Stimulated activated CD8-positive, alpha-beta memory T cell treated with anti-CD3 and anti-CD28 coated beads, Interleukin-15, amount 100 ng/mL, for 1 hour (primary cell): Measurements from ENCODE around the gene AEBP2.
"Not testable (repeated sequence)": the region's sequence is repeated elsewhere in the genome, so short reads cannot be mapped to it uniquely, and the experiment has no call there.

Source experiments
- DNase-seq: peaks from one replicate; pipeline ENCODE4 v3.0.0-alpha.2; 2020; ENCODE audit warnings: low read depth

Gene AEBP2

DNA sequence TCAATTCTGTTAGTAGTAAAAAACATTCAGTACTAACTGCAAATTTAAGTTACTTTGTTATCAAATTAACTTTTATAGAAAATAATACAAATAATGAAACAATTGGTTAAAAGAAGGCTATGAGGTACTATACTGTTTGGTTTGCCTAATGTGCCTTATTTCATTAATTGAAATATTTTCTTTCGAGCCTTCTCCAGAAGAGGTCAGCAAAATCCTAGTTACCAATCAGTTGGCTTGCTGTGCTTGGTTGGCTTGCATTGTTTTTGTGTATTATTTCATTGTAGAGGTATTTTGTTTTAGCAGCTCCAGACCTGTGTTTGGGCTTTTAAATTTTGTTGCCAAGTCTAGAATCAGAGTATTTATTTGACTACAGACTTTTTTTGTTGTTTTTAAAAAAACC is 68.5 kb downstream of the AEBP2 start:
- DNase-seq: no peak

DNA sequence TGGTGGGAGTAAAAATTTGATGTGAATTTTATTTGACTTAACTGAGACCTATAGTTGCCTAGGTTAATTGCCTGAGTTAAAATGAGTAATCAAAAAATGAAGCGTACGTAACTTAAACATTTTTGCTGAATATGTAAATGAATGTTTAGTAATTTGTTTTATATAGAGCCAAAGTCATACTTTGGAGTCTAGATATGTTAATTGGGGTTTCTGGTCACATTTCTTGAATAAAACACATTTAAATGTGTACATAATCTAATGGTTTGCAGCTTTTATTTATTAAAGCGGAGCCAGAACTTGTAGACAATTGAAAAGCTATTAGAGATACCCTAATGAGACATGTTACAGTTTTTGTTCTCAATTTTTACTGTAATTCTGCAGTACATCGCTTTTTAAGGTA is 71.2 kb downstream of the AEBP2 start:
- no peak for DNase-seq

DNA sequence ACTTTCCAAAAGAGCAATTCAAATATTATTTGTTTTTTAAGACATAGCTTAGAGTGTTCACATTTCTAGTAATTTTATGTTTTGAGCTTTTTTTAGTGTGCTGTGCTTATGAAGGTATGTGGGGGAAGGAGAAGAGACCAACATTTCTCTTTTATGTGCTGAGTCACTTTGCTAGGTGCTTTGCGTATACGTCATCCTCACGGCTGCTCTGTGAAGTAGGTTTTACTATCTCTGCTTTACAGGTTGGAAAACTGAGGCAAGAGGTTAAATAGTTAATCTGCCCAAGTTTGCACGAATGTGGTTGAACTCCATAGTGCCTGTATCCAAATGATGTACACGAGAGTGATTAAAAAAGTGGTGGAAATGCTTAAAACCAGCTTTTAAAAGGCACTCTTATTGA is 75.9 kb downstream of the AEBP2 start:
- DNase-seq: no peak

DNA sequence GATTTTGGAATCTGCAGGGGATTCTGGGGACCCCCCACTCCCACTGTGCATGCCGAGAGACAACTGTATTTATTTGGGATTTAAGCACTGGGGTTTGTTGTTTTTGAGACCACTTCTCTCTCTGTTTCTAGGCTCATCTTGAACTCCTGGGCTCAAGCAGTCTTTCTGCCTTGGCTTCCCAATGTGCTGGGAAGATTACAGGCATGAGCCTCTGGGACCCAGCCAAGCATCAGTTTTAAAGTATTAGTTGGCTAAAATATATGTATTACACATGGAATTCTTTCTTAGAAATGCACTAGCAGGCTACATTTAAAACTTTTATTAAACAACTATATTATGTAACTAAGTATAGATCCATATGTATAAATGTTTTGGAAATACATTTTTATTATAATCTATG is 78.3 kb downstream of the AEBP2 start:
- no peak for DNase-seq

DNA sequence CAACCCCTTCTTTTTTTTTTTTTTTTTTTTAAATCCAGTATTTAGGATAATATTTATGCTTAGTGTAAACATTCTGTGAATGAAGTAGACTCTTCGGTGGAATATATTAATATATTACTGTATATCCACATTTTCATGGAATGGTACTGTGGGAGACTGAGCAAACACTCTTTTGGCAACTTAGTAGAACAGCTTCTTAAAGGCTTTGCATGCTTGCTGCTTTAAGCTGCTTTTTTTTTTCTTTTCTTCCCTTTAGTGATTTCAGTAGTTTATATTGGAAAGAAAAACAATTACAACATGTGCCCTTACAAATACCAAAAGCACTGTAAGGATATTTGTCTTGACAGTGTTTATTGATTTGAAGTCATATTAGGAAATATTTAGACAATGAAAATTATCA is 78.9 kb downstream of the AEBP2 start:
- no peak for DNase-seq

DNA sequence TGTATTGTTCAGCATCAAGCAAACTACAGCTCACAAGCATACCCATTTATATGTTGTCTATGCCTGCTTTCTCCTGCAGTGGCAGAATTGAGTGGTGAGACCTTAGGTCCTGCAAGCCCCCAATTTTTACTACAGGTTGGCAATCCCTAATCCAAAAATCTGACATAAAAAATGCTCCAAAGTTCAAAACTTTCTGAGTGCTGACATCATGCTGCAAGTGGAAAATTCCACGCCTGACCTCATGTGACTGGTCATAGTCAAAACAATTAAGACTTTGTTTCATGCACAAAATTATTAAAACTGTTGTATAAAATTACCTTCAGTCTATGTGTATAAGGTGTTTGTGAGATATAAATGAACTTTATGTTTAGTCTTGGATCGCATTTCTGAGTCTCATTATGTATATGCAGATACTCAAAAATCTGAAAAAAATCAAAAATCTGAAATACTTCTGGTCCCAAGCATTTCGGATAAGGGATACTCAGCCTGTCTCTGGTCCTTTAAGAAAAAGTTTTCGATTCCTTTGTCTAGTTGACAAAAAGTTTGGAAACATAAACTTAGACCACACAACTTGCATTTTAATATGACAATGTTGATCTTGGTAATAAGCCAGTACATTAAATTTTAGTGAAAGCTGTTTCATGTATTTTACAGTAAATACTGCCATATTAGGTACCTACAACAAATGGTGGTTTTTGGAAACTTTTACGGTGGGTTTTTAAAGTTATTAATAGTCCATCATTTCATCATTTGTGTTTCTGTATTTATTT is 81.5 kb downstream of the AEBP2 start:
- no peak for DNase-seq

DNA sequence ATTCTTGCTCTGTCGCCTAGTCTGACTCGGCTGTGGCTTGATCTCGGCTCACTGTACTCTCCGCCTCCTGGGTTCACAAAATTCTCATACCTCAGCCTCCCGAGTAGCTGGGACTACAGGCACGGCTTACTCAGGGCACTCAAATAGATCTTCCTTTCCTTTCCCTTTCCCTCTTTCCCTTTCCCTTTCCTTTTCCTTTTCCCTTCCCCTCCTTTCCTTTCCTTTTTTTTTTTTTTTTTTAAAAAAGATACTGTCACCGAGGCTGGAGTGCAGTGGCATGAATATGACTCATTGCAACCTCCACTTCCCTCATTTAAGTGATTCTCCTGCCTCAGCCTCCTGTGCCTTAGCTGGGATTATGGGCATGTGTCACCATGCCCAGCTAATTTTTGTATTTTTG is 86.0 kb downstream of the AEBP2 start:
- DNase-seq: no peak

DNA sequence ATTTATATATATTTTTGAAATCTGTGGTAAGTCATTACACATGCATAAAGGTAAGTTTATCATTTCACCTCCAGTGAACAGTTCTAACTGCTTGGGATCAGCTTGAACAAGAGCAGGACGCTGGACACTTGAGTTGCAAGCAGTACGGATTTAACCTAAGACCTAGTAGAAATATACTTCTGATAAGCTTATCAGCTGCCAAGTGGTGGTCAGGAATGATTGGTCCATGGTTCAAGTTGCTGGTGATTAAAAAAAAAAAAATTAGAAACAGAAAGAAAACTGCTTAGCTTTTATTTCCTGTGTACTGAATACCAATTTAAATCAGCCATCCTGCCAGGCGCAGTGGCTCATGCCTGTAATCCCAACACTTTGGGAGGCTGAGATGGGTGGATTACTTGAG is 88.6 kb downstream of the AEBP2 start:
- no peak for DNase-seq

DNA sequence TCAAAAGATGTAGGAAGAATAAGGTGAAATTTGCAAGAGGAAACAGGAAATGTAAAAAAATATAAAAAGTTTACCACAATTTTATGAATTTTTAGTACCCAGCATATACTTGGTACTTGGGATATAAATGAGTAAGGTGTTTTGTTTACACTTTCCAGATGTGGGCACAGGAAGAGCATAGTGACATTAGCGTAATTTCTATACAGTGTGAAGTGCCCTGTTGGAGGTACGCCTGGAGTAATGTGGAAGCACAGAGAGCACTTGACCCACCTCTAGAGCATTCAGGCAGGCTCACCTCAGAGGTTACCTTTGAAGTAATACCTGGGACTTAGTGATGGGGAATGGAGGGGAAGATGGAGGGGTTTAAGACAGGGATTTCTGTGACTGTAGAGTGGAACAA is 89.5 kb downstream of the AEBP2 start:
- DNase-seq: no peak

DNA sequence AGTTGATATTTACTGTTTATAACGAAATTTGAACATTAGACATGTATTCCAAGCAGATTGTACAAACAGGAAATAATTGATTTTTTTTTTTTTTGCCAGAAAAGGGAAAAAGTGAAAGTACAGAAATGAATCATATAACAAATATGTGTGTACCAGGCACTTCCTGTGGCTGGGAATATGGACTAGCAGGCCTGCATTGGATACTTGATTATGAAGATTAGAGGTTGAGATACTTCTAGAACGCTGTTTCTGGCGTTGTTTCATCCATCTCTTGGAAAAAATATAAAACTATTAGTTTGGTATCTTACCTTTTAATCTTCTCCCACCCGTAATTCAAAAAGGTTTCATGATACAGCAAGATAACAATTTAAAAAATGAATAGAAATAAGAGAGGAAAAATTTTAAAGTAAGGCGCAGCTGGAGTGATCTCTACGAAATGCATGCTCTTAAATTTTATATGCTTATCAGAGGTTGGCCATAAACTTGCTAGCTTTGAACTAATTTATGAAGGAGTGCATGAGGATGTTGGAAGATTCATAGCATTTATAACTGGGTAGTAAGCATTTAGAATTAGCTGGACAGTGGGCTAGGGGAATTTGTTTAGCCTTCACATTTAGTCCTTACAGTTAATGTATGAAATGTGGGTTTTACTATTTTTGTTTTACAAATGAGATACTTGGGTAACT is 90.8 kb downstream of the AEBP2 start:
- no peak for DNase-seq

DNA sequence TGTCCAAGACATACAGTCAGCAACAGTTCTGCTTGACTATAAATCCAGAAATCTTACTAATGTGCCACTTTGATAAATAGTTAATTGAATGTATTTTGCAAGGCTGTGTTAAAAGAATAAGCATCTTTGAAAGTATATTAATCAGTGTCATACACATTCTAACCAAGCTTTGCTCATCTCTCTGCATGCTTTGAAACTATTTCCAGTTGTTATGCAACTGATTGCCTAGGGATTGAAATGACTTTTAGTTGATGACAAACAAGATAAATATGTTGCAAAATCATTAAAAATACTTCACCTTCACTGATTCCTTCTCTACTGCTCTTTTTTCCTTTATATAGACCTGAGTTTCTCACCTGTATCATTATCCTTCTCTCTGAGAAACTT is 91.3 kb downstream of the AEBP2 start:
- no peak for DNase-seq

DNA sequence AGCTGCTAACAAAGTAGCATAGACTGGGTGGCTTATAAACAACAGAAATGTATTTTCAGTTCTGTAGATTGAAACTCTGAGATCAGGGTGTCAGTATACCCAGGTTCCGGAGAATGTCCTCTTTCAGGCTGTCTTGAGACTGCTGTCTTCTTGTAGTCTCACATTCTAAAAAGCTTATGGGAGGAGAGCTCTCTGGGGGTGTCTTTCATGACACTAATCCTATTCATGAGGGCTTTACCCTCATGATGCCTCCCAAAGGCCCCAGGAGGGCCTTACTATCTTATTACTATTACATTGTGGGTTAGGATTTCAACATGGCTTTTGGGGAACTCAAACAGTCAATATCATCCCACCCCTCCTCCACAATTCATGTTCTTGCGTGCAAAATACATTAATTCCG is 94.3 kb downstream of the AEBP2 start:
- no peak for DNase-seq

DNA sequence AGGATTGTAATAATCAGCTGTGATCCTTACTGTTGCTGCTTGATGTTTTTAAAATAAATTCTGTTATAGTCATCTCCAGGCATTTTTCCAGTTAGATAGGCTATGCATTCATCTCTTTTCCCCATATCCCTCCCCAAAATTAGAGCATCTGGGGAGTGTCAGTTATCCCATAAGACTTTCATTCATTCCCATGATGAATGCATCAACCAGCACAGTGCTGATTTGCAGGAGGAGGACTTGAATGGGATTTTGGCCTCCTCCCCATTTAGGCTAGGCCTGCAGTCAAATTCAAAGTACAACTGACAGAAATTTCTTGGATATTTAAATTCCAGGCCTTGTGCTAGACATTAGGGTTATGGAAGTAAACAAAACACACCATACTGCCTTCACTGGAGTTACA is 99.8 kb downstream of the AEBP2 start:
- DNase-seq: no peak

DNA sequence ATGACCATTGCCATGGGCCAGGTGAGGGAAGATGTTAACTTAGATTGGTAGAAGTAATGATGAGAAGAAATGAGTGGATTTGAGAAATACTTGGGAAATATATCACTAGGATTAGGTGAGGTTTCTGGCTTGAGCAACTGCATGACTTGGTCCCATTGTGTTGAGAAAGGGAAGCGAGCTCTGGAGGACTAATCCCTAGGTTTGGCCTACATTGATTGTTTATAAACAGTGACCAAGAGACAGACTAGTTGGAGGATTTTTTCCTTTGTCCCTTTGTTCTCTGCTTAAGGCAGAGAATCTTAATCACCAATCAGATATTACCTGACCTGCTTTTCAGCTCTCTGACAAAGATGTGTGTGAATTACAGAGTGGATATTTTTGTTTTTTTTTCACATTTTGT is 100.5 kb downstream of the AEBP2 start:
- no peak for DNase-seq

DNA sequence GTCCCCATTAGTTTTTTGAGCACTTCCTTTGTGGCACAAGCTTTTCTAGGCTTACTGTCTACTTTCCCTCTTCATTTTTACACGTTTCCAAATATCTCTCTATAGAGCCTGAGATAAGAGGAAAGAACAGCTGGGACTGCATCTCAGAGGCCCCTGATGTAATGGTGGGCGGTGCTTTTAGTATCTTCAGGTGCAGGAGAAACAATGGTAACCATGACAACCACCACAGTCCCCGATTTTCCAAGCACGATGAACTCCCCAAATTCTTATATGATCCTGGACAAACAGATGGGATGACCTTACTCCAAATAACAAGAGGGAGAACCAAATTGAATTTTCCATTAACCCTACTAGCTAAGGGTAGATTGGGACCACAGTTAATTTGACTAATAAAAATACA is 103.3 kb downstream of the AEBP2 start:
- no peak for DNase-seq

DNA sequence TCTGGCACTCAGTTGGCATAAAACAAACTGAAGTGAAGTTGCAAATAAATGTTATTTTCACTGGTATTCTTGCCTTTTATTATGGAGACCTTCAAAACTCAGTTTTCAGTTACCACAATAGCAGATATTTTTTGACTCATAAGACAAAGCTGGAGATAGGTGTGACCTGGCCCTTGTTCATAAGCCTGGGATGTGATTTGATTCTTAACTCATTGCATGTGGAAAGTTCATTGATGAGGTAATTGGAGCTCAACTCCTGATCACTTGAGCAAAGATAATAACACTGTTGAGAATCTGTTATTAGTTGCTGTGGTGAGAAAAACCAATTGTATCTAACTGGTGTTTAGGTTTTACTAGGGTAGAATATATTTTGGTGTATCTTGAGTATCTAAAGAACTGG is 105.1 kb downstream of the AEBP2 start:
- no peak for DNase-seq

DNA sequence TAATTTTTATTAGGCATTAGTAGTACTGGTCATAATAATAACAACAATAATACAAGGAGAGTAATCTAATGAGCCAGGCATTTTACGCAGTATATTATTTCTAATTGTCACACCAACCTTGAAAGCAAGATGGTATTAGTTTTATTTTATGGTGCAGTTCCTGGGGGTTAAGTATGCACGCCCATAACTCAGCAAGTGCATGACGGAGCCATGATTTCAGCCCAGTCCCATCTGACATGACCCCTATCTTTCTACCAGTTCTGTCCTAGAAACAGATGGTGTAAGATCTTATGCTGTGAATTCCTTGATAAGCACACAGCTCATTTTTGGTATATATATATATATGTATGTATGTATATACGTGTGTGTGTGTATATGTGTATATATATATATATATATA is 106.0 kb downstream of the AEBP2 start:
- DNase-seq: no peak

DNA sequence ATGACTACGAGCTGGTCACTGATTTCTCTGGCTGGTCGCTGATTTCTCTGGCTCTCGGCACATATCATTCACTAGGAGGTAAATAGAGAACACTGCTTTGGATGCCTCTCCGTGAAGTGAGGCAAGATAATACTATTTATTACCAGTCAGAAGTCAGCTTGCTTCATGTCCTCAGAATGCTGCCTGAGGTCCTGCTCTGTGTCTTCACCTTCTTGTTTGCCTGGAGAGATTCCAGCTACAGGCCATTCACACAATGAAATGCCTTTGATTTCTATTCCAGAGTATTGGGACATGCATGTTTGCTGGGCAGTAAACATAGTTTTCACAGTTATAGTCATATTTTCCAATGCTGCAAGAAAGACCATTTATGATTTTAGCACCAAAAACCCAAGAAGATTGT is 106.7 kb downstream of the AEBP2 start:
- no peak for DNase-seq

DNA sequence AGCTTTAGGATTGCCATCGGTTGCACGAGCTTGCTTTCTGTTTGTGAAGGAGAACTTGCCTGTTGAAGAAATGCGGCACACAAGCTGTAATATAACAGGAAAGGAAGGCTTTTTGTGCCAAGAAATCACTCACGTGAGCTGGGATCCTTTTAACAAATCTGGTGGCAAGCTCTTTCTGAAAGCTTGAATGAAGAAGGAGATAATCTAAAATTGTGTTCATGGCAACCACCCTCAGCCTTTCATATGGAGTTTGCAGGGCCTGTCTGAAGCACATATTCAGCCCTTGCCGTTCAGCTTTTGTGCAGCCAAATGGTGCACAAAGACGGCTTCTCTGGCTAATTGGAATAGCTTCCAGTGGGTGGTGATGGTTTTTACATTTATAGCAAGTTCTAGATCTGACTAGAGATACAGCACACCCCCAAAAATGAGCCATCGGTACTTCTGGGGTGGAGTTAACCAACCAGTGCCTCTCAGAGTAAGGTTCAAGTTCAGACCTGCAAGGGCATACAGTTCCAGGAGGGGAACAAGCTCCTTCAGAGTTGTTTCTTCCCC is 107.4 kb downstream of the AEBP2 start:
- no peak for DNase-seq

DNA sequence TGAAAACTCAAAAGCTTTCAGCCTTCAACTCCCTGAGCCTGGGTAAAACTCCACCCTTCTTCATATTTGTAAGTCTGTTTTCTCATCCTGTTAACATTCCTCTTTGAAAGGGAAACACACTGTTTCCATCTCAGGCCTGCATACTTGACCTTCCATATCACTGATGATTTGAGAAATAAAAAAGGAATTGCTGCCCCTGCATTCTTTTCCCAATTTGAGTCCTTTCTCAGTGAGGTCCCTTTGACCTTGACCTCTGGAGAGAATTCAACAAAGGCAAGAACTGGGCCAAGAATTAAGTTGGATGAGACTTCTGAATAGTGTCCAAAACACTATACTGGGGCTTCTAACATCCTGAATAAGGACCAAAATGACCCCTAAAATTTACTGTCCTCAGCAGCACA is 108.0 kb downstream of the AEBP2 start:
- no peak for DNase-seq

DNA sequence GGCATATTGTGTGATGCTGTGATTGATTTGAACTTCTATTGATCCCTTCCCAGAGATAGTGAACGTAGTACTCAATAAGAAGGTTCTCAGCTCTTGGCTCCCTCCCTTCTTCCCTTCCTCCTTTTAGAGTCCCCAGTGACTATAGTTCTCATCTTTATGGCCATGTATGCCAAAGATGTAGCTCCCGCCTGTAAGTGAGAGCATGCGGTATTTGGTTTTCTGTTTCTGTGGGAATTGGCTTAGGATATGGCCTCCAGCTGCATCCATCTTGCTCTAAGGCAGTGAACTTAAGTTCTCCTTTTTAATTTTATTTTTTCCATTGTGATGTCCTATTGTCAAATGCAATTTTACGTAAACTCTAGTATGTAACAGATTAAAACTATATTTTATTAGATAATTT is 109.5 kb downstream of the AEBP2 start:
- no peak for DNase-seq

DNA sequence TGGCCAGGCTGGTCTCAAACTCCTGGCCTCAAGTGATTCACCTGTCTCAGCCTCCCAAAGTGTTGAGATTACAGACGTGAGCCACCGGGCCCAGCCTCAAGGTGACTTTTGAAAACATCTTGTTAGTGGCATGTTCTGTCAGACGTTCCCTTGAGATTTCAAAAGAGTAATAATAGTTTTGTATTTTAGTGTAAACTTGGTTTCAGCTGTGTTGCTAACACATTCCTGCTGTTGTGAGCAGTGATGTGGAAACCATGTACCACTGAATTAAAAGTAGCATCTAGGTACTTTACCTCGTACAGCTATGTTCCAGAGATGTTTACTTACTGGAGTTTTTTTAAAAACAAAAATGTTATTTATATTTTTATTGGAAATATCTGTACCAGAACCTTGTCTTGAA is 111.3 kb downstream of the AEBP2 start:
- DNase-seq: no peak

DNA sequence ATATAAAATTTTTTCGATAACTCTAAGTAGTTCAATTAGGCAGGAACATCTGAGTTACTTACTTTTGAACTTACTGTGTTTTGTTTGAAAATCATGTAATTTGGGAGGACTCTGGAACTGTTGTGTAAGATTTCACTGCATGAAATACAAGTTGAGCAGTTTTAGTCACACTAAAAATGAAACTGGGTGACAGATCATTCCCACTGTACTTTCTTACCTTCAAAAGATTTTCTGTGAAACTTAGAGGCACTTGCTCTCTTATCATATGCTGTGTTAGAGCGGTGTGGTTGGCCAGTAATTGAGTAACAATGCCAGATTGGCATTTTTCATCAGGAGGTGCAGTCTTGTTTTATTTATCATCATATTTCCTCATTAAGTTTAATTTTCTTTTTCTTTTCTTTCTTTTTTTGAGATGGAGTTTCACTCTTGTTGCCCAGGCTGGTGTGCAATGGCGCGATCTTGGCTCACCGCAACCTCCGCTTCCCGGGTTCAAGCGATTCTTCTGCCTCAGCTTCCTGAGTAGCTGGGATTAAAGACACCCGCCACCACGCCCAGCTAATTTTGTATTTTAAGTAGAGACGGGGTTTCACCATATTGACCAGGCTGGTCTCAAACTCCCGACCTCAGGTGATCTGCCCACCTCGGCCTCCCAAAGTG is 113.3 kb downstream of the AEBP2 start:
- DNase-seq: not testable (repeated sequence)
